ENCODE data around the gene RRP1B. TPM values are rescaled to one million over a fixed set of nuclear protein-coding genes. Genes with fewer than 3 reads are reported as not detected.

RRP1B gene
- total and polyA plus RNA-seq, 5 donors from 2014 or later, result 26.2 to 37.7 (median 28.7) TPM

DNA sequence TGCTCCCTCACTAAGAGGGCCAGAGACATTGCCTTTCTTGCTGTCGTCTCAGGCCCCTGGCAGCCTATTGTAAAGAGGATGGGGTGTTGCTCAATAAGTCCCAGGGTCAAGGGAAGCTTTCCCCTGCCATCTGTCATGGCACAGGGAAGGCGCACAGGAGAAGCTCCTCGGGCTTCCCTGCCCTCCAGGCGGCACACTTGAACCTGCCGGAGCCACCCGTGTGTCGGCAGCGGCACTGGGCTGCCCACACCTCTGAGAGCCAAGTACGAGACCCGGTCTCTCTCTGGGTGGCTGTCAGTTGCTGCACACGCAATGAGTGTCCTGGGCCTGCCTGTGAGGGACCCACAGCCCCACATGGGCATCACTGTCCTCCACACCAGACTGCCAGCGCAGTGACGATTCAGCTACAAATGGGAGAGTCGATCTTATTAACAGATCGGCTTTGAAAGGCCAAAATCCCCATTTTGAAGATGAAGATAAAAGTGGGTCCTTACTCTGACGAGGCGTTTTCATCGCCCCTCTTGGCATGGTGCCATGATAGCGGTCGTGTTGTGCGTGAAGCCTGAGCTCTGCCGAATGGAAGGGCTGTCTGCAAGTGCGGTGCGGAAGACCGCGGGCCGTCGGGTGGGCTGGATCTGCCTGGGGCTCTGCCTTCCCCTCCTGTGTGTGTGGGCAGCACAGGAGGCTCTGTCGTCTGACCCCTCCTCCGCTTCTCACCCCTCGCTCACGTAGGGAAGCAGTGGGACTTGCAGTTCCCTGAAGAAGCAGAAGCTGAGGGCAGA, 30.4 kb downstream of the RRP1B start:
- H3K27ac ChIP-seq (ENCODE audit: insufficient read depth, low read length, poor library complexity, severe bottlenecking), result no peak overlapping the region
- H3K4me3 ChIP-seq (ENCODE audit: low read depth, low read length), result no peak overlapping the region
- peaks cover 87% of the 10 kb centered on the region for H3K36me3 ChIP-seq (ENCODE audit: control insufficient read depth, insufficient read depth, low read length)
- Mint-ChIP-seq H3K36me3 (peaks cover 38% of the 10 kb centered on the region), H3K27ac (no peak overlapping the region), H3K4me1 (no peaks in the 10 kb centered on the region), H3K9me3 (no peaks in the 10 kb centered on the region), H3K27me3 (no peaks in the 10 kb centered on the region), H3K4me3 (no peak overlapping the region)
- H3K9me3 ChIP-seq (ENCODE audit: control insufficient read depth in 2 of 2, low read length in 2 of 2), result no peaks in the 10 kb centered on the region
- DNase-seq (no peak), ATAC-seq (ENCODE audit: low read depth in 2 of 2) (no peak)
- no peaks in the 10 kb centered on the region for H3K4me1 ChIP-seq (ENCODE audit: control insufficient read depth, insufficient read depth, low read length, poor library complexity, severe bottlenecking)
- no peaks in the 10 kb centered on the region for H3K27me3 ChIP-seq (ENCODE audit: control insufficient read depth, insufficient read depth, low read length)

DNA sequence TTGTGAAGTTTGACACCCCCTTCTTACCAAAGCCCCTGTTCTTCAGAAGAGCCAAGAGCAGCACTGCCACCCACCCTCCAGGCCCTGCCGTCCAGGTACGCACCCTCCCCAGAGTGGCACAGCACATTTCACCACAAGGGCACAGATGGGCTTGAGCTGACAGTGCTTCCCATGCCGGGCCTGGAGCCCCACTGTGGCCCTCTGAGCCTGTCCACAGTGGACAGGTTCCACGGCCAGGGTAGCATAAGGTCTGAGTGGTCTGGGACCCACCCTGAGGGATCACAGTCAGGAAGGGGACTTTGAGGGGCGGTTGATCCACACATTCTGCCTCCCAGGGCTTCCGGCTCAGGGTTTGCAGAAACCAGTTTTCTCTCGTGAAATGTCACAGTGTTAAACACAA, 31.0 kb downstream of the RRP1B start:
- H3K4me3 Mint-ChIP-seq, result no peak overlapping the region
- H3K27me3 Mint-ChIP-seq, result no peaks in the 10 kb centered on the region
- Histone ChIP-seq H3K4me3 (ENCODE audit: low read depth, low read length) (no peak overlapping the region), H3K36me3 (ENCODE audit: control insufficient read depth, insufficient read depth, low read length) (peaks cover 87% of the 10 kb centered on the region), H3K9me3 (ENCODE audit: control insufficient read depth in 2 of 2, low read length in 2 of 2) (no peaks in the 10 kb centered on the region), H3K4me1 (ENCODE audit: control insufficient read depth, insufficient read depth, low read length, poor library complexity, severe bottlenecking) (no peaks in the 10 kb centered on the region), H3K27me3 (ENCODE audit: control insufficient read depth, insufficient read depth, low read length) (no peaks in the 10 kb centered on the region), H3K27ac (ENCODE audit: insufficient read depth, low read length, poor library complexity, severe bottlenecking) (no peak overlapping the region)
- no peaks in the 10 kb centered on the region for H3K9me3 Mint-ChIP-seq
- ATAC-seq (ENCODE audit: low read depth in 2 of 2), result no peak
- H3K36me3 Mint-ChIP-seq, result peaks cover 34% of the 10 kb centered on the region
- no peak for DNase-seq
- no peaks in the 10 kb centered on the region for H3K4me1 Mint-ChIP-seq
- H3K27ac Mint-ChIP-seq, result no peak overlapping the region

DNA sequence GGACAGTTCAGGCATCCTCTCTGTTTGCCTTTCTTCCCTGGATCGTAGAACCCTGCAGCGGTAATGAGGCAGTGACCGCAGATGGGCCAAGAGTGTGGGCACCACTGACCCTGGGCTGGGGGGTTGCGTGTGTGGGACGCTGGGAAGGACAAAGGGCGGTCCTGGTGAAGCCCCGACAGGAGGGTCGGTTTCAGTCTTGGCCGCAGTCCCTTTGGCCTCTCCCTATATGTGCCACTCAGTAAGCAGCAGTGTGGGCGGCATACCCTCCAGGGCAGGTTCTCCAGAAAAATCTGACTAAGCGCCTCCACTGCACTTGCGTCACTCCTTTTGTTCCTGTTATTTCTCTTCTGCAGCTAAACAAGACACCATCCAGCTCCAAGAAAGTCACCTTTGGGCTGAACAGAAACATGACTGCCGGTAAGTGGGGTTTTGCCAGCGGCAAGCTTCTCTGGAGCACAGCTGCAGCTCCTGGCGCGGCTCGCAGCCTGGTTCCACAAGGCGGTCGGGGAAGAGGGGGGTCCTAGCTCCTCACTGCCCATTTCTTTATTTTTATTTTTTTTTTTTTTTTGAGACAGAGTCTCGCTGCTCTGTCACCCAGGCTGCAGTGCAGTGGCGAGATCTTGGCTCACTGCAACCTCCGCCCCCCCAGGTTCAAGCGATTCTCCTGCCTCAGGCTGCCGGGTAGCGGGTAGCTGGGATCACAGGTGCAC, 31.9 kb downstream of the RRP1B start:
- H3K9me3 Mint-ChIP-seq, result no peaks in the 10 kb centered on the region
- DNase-seq (no peak), ATAC-seq (ENCODE audit: low read depth in 2 of 2) (no peak)
- no peaks in the 10 kb centered on the region for H3K27me3 Mint-ChIP-seq
- Histone ChIP-seq H3K4me1 (ENCODE audit: control insufficient read depth, insufficient read depth, low read length, poor library complexity, severe bottlenecking) (no peaks in the 10 kb centered on the region), H3K36me3 (ENCODE audit: control insufficient read depth, insufficient read depth, low read length) (peaks cover 88% of the 10 kb centered on the region), H3K4me3 (ENCODE audit: low read depth, low read length) (no peak overlapping the region), H3K27me3 (ENCODE audit: control insufficient read depth, insufficient read depth, low read length) (no peaks in the 10 kb centered on the region), H3K27ac (ENCODE audit: insufficient read depth, low read length, poor library complexity, severe bottlenecking) (no peak overlapping the region), H3K9me3 (ENCODE audit: control insufficient read depth in 2 of 2, low read length in 2 of 2) (no peaks in the 10 kb centered on the region)
- no peak overlapping the region for H3K27ac Mint-ChIP-seq
- H3K4me3 Mint-ChIP-seq, result no peak overlapping the region
- H3K36me3 Mint-ChIP-seq, result peaks cover 36% of the 10 kb centered on the region
- H3K4me1 Mint-ChIP-seq, result no peaks in the 10 kb centered on the region

DNA sequence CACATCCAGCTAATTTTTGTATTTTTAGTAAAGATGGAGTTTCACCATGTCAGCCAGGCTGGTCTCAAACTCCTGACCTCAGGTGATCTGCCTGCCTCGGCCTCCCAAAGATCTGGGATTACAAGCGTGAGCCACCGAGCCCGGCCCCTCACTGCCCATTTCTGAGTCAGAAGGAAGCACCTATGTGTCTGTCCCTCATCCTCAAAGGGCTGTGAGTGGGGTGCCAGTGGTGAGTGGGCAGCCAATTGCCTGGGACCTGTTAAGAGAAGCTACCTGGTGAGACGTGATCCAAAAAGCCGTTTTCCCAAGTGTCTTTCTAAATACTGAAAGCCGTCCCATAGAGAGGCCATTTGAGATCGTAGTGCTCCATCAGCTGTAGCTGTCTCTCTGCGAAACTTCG, 32.4 kb downstream of the RRP1B start:
- no peak overlapping the region for H3K27ac Mint-ChIP-seq
- H3K27ac ChIP-seq (ENCODE audit: insufficient read depth, low read length, poor library complexity, severe bottlenecking), result no peak overlapping the region
- no peak for ATAC-seq (ENCODE audit: low read depth in 2 of 2)
- no peak for DNase-seq
- H3K4me1 ChIP-seq (ENCODE audit: control insufficient read depth, insufficient read depth, low read length, poor library complexity, severe bottlenecking), result no peaks in the 10 kb centered on the region
- H3K27me3 ChIP-seq (ENCODE audit: control insufficient read depth, insufficient read depth, low read length), result no peaks in the 10 kb centered on the region
- H3K9me3 ChIP-seq (ENCODE audit: control insufficient read depth in 2 of 2, low read length in 2 of 2), result no peaks in the 10 kb centered on the region
- H3K9me3 Mint-ChIP-seq, result no peaks in the 10 kb centered on the region
- no peak overlapping the region for H3K4me3 Mint-ChIP-seq
- no peaks in the 10 kb centered on the region for H3K27me3 Mint-ChIP-seq
- H3K4me1 Mint-ChIP-seq, result no peaks in the 10 kb centered on the region
- H3K36me3 Mint-ChIP-seq, result peaks cover 30% of the 10 kb centered on the region
- no peak overlapping the region for H3K4me3 ChIP-seq (ENCODE audit: low read depth, low read length)
- H3K36me3 ChIP-seq (ENCODE audit: control insufficient read depth, insufficient read depth, low read length), result peaks cover 85% of the 10 kb centered on the region

DNA sequence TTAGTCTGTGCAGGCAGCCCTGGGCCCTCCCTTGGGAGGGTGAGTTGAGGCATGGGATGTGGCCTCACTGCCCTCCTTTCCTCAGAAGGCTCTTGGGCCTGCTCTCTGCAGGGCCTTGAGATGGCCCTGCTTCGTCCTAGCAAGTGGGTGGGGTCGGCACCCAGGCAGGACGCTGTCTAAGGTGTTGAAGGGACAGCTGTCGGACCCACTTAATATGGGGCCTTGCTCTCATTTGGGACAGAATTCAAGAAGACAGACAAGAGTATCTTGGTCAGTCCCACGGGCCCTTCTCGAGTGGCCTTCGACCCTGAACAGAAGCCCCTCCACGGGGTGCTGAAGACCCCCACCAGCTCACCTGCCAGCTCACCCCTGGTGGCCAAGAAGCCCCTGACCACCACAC, 33.6 kb downstream of the RRP1B start:
- no peaks in the 10 kb centered on the region for H3K9me3 Mint-ChIP-seq
- no peak overlapping the region for H3K27ac Mint-ChIP-seq
- ATAC-seq (ENCODE audit: low read depth in 2 of 2) (no peak), DNase-seq (no peak)
- no peak overlapping the region for H3K4me3 Mint-ChIP-seq
- H3K27ac ChIP-seq (ENCODE audit: insufficient read depth, low read length, poor library complexity, severe bottlenecking), result no peak overlapping the region
- peaks cover 0 to 5% (median 0%) of the 10 kb centered on the region in 4 donors for H3K4me1 Mint-ChIP-seq
- no peaks in the 10 kb centered on the region for H3K27me3 Mint-ChIP-seq
- H3K36me3 ChIP-seq (ENCODE audit: control insufficient read depth, insufficient read depth, low read length), result peaks cover 73% of the 10 kb centered on the region
- H3K4me3 ChIP-seq (ENCODE audit: low read depth, low read length), result no peak overlapping the region
- no peaks in the 10 kb centered on the region for H3K4me1 ChIP-seq (ENCODE audit: control insufficient read depth, insufficient read depth, low read length, poor library complexity, severe bottlenecking)
- no peaks in the 10 kb centered on the region for H3K27me3 ChIP-seq (ENCODE audit: control insufficient read depth, insufficient read depth, low read length)
- H3K36me3 Mint-ChIP-seq, result peaks cover 28% of the 10 kb centered on the region
- H3K9me3 ChIP-seq (ENCODE audit: control insufficient read depth in 2 of 2, low read length in 2 of 2), result no peaks in the 10 kb centered on the region

DNA sequence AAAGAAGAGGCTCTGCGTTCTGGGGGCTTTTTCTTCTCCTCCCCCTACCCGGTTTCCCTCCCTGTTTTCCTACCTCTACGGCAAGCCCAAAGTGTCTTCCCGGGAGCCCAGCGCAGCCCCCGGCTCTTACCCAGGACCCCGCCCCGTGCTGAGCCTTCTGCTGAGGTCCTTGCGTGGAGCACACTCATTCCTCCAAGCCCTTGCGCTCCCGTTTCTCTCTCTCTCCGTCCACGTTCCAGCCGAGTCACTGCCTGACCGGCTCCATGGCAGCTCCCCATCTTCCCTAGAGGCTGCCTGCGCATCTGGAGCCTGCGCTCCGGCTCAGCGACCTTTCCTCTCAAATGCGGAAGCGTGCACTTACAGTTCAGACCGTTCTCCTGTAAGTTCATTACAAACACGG, 34.6 kb downstream of the RRP1B start:
- Histone ChIP-seq H3K36me3 (ENCODE audit: control insufficient read depth, insufficient read depth, low read length) (peaks cover 64% of the 10 kb centered on the region), H3K4me3 (ENCODE audit: low read depth, low read length) (no peak overlapping the region), H3K27ac (ENCODE audit: insufficient read depth, low read length, poor library complexity, severe bottlenecking) (no peak overlapping the region), H3K9me3 (ENCODE audit: control insufficient read depth in 2 of 2, low read length in 2 of 2) (no peaks in the 10 kb centered on the region), H3K4me1 (ENCODE audit: control insufficient read depth, insufficient read depth, low read length, poor library complexity, severe bottlenecking) (no peaks in the 10 kb centered on the region), H3K27me3 (ENCODE audit: control insufficient read depth, insufficient read depth, low read length) (no peaks in the 10 kb centered on the region)
- no peaks in the 10 kb centered on the region for H3K9me3 Mint-ChIP-seq
- peaks cover 28% of the 10 kb centered on the region for H3K36me3 Mint-ChIP-seq
- H3K27ac Mint-ChIP-seq, result no peak overlapping the region
- no peak for DNase-seq
- peaks cover 0 to 7% (median 0%) of the 10 kb centered on the region in 4 donors for H3K4me1 Mint-ChIP-seq
- H3K27me3 Mint-ChIP-seq, result no peaks in the 10 kb centered on the region
- no peak overlapping the region for H3K4me3 Mint-ChIP-seq
- ATAC-seq (ENCODE audit: low read depth in 2 of 2), result no peak

DNA sequence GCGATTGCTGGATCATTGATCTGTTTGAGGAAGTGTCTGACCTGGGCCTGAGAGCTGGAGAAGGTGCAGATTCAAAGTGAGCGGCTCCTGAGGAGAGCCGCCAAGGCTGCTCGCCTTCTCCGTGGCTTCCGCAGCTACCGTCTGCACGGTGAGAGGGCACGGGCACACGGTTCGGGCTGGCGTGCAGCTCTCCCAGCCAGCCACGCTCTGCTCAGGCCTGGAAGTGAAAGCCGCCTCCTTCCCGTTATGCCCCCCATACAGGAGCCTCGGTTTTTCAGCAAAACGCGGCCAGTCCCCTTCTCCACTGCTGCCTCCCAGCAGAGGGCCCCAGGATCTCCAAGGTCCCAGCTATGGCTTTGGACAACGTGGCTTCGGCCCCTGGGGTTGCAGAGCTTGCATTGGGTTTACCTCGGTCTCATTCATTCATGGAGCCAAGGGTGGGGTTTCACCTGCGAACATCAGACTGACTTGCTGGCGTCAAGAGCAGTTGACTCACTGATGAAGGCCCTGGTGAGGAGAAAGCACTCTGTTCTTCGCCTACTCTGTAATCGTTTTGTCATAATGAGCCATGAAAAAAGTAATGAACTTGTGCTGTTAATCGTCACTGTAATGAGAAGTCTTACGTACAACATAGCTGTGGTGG, 35.2 kb downstream of the RRP1B start:
- Histone ChIP-seq H3K4me1 (ENCODE audit: control insufficient read depth, insufficient read depth, low read length, poor library complexity, severe bottlenecking) (no peaks in the 10 kb centered on the region), H3K36me3 (ENCODE audit: control insufficient read depth, insufficient read depth, low read length) (peaks cover 58% of the 10 kb centered on the region), H3K27ac (ENCODE audit: insufficient read depth, low read length, poor library complexity, severe bottlenecking) (no peak overlapping the region), H3K4me3 (ENCODE audit: low read depth, low read length) (no peak overlapping the region), H3K9me3 (ENCODE audit: control insufficient read depth in 2 of 2, low read length in 2 of 2) (no peaks in the 10 kb centered on the region), H3K27me3 (ENCODE audit: control insufficient read depth, insufficient read depth, low read length) (no peaks in the 10 kb centered on the region)
- peaks cover 0 to 7% (median 0%) of the 10 kb centered on the region in 4 donors for H3K4me1 Mint-ChIP-seq
- no peaks in the 10 kb centered on the region for H3K27me3 Mint-ChIP-seq
- ATAC-seq (ENCODE audit: low read depth in 2 of 2), result no peak
- peaks cover 28% of the 10 kb centered on the region for H3K36me3 Mint-ChIP-seq
- H3K9me3 Mint-ChIP-seq, result no peaks in the 10 kb centered on the region
- no peak overlapping the region for H3K27ac Mint-ChIP-seq
- DNase-seq, result no peak
- no peak overlapping the region for H3K4me3 Mint-ChIP-seq
